ENCODE measurements around the gene BCL11A. TPM values are rescaled to one million over a fixed set of nuclear protein-coding genes. Genes with fewer than 3 reads are reported as not detected.

Gene BCL11A
- total RNA-seq: 5.9 and 10.0 TPM in 2 replicates

GRCh38 chr2:60553495-60554073 is at the start of gene BCL11A:
BCL11A (minus strand) TSS chr2:60553654; CDS start chr2:60553270, 384 bp downstream.

Other genes with a start within 250 kb of the BCL11A start
- 11.6 and 13.3 TPM in 2 replicates for gene PAPOLG, start 202.6 kb upstream of the BCL11A start, total RNA-seq